Anterior cingulate cortex (tissue), 58 donors: Measurements from ENCODE around the gene SCFD2.
"Not testable (repeated sequence)": the region's sequence is repeated elsewhere in the genome, so short reads cannot be mapped to it uniquely, and the experiment has no call there.

Experiments
- DNase-seq, 58 donors: peaks; one replicate each; lab custom pipeline; 2025; lab: John Stamatoyannopoulos, UW

Gene SCFD2

GRCh38 chr4:53156896-53157295 lies 209.0 kb downstream of the SCFD2 start:
- DNase-seq, result no peak

GRCh38 chr4:53152467-53152866 lies 213.4 kb downstream of the SCFD2 start:
- DNase-seq, result no peak

- DNase-seq, result no peak
Measured at GRCh38 chr4:53151489-53151788, 214.4 kb downstream of the SCFD2 start.

- DNase-seq, result no peak
Measured at GRCh38 chr4:53150631-53151488, 215.0 kb downstream of the SCFD2 start.

GRCh38 chr4:53147711-53148110 lies 218.2 kb downstream of the SCFD2 start:
- no peak for DNase-seq

GRCh38 chr4:53147197-53147596 lies 218.7 kb downstream of the SCFD2 start:
- DNase-seq, result no peak

- DNase-seq, result no peak
Measured at GRCh38 chr4:53141308-53141707, 224.6 kb downstream of the SCFD2 start.

GRCh38 chr4:53139256-53139655 lies 226.6 kb downstream of the SCFD2 start:
- not testable (repeated sequence) for DNase-seq

GRCh38 chr4:53137468-53137867 lies 228.4 kb downstream of the SCFD2 start:
- DNase-seq, result no peak

GRCh38 chr4:53136954-53137353 lies 228.9 kb downstream of the SCFD2 start:
- DNase-seq, result no peak

GRCh38 chr4:53132132-53132891 lies 233.5 kb downstream of the SCFD2 start:
- no peak for DNase-seq

- DNase-seq, result no peak
Measured at GRCh38 chr4:53131562-53131925, 234.3 kb downstream of the SCFD2 start.

- DNase-seq, result no peak
Measured at GRCh38 chr4:53130896-53131561, 234.8 kb downstream of the SCFD2 start.

GRCh38 chr4:53128706-53129357 lies 237.0 kb downstream of the SCFD2 start:
- no peak for DNase-seq

GRCh38 chr4:53128231-53128630 lies 237.6 kb downstream of the SCFD2 start:
- no peak for DNase-seq

GRCh38 chr4:53127365-53127764 lies 238.5 kb downstream of the SCFD2 start:
- no peak for DNase-seq

- no peak for DNase-seq
Measured at GRCh38 chr4:53126099-53126498, 239.8 kb downstream of the SCFD2 start.

GRCh38 chr4:53123819-53124218 lies 242.0 kb downstream of the SCFD2 start:
- no peak for DNase-seq

GRCh38 chr4:53123171-53123570 lies 242.7 kb downstream of the SCFD2 start:
- DNase-seq, result no peak

- peak in 4 of 58 donors; percentile 2 to 10 (median 6) for DNase-seq
Measured at GRCh38 chr4:53122280-53123116, 243.4 kb downstream of the SCFD2 start.
